K562 (cell line): ENCODE measurements around the gene SNRPD2. TPM values are rescaled to one million over a fixed set of nuclear protein-coding genes. Genes with fewer than 3 reads are reported as not detected.
A peak's percentile ranks its signal among the peaks of the same experiment; 100 is the strongest.

Experiments
- ARHGAP35 ChIP-seq: fragments of 450-650 bp; IDR thresholded peaks from 2 replicates; pipeline ENCODE4 v1.6.1; 2018; ENCODE audit not compliant: partially characterized antibody
- HBP1 ChIP-seq: fragments of 450-650 bp; formaldehyde crosslinking; IDR thresholded peaks from 2 replicates; pipeline ENCODE4 v1.4.0; 2022; ENCODE audit warnings: missing genetic modification characterization
- MECOM ChIP-seq: fragments of 250-450 bp; sonication (Bioruptor Pico); IDR thresholded peaks from 2 replicates; pipeline ENCODE4 v1.8.0; 2022; ENCODE audit warnings: inconsistent platforms
- MYC ChIP-seq, 2 experiments: fragments of 250-450 bp in 1 of 2; sonication (Bioruptor Pico) in 1 of 2; IDR thresholded peaks; 2 replicates each; pipeline versions ENCODE4 v1.5.1 to v1.6.1; 2012 to 2021; ENCODE audit warnings: low read depth in 2 of 2, borderline replicate concordance in 1 of 2, improper control_type of control experiment in 1 of 2, low read length in 1 of 2, mild to moderate bottlenecking in 1 of 2, moderate library complexity in 1 of 2
- NFXL1 ChIP-seq: fragments of 450-650 bp; formaldehyde crosslinking; IDR thresholded peaks from 2 replicates; pipeline ENCODE4 v1.4.0; 2021; ENCODE audit warnings: mild to moderate bottlenecking
- PRDM10 ChIP-seq: fragments of 450-650 bp; IDR thresholded peaks from 2 replicates; pipeline ENCODE4 v1.6.1; 2018; ENCODE audit not compliant: partially characterized antibody
- PTTG1 ChIP-seq: fragments of 450-650 bp; IDR thresholded peaks from 2 replicates; pipeline ENCODE4 v1.6.1; 2016; ENCODE audit warnings: low read depth, mild to moderate bottlenecking, missing genetic modification characterization, missing compliant biosample characterization
- SMC3 ChIP-seq: conservative IDR thresholded peaks from 2 replicates; pipeline ENCODE4 v1.6.1; 2011; ENCODE audit warnings: low read depth, low read length, improper control_type of control experiment; ENCODE audit not compliant: insufficient read depth
- ZNF23 ChIP-seq: fragments of 250-450 bp; sonication (Bioruptor Pico); IDR thresholded peaks from 2 replicates; pipeline ENCODE4 v1.4.0; 2020; ENCODE audit warnings: mild to moderate bottlenecking
- ZNF407 ChIP-seq: fragments of 450-650 bp; IDR thresholded peaks from 2 replicates; pipeline ENCODE4 v1.6.1; 2016; ENCODE audit warnings: low read depth
- polyA plus RNA-seq, 8 experiments: library from polyadenylated mRNA; depleted of rRNA in 4 of 8; stranded (reverse) in 5 of 8; unstranded in 3 of 8; fragments of >200 nt; fragmentation: Nextera tagmentation in 2 of 8; fragmentation: Illumina TruSeq in 1 of 8; extraction: Ambion mirVana in 2 of 8; extraction: Trizol in 1 of 8; gene quantifications; 2 replicates each; pipeline versions ENCODE4 v1.2.1 to v1.2.3, GENCODE V29; 2011 to 2014; ENCODE audit warnings: inconsistent platforms in 1 of 8, missing spikeins in 1 of 8
- total RNA-seq, 7 experiments: library from RNA; depleted of rRNA in 6 of 7; stranded (reverse); fragments of >200 nt in 6 of 7; fragmentation: Illumina TruSeq in 2 of 7; extraction: Trizol in 2 of 7; gene quantifications; 2 replicates each; pipeline versions ENCODE4 v1.2.1 to v1.2.3, GENCODE V29; 2011 to 2021; ENCODE audit warnings: low replicate concordance in 1 of 7

The SNRPD2 gene
- total and polyA plus RNA-seq, 9 of the 15 experiments (the other 6 are each of a cell fraction or from before 2014, with no cell fraction given): 728 to 4,411 (median 1,029) TPM

- 0 out of 2 replicates have a peak, but pooled peaks have one; percentile 53 for TF ChIP-seq MYC (IDR thresholded peaks at IDR 0.05; ENCODE audit: low read depth, low read length)
- no peak for TF ChIP-seq MYC (CRISPR knock-in tag; IDR thresholded peaks at IDR 0.05; ENCODE audit: borderline replicate concordance, low read depth)
- no peak for TF ChIP-seq ZNF23
- TF ChIP-seq SMC3: no peak
- no peak for TF ChIP-seq PTTG1 (tag)
- TF ChIP-seq NFXL1: no peak
- no peak for TF ChIP-seq MECOM
- TF ChIP-seq HBP1: 0 out of 2 replicates have a peak, but pooled peaks have one; percentile 20
- TF ChIP-seq PRDM10: peak; percentile 59
- TF ChIP-seq ZNF407: peak; percentile 35; the same call in 1 of the 2 replicates
- no peak for TF ChIP-seq ARHGAP35
Measured at GRCh38 chr19:45730368-45731288, 38.9 kb upstream of the SNRPD2 start, which contains the start of gene FBXO46 (continued).
